RPMI7951 (cell line): ENCODE data around the gene GSTM4. TPM values are rescaled to one million over a fixed set of nuclear protein-coding genes. Genes with fewer than 3 reads are reported as not detected.
"Not testable (repeated sequence)": the region's sequence is repeated elsewhere in the genome, so short reads cannot be mapped to it uniquely, and the experiment has no call there.

ENCODE experiments used
- DNase-seq: peaks from one replicate; pipeline ENCODE4 v3.0.0-alpha.2; 2012; ENCODE audit warnings: low read depth
- total RNA-seq: library from RNA; depleted of rRNA; stranded (reverse); fragments of >200 nt; shearing (Covaris generic); gene quantifications from 2 replicates; pipeline ENCODE4 v1.2.3, GENCODE V29; 2014

Gene GSTM4
- total RNA-seq, 1 experiment from 2014 or later: 30.6 TPM

GRCh38 chr1:109637446-109637845, 18.5 kb upstream of the GSTM4 start:
- DNase-seq: no peak

GRCh38 chr1:109639063-109639840, 16.6 kb upstream of the GSTM4 start:
- DNase-seq: no peak

- DNase-seq: no peak
These were observed 16.1 kb upstream of the GSTM4 start for GRCh38 chr1:109639841-109640184.

GRCh38 chr1:109640285-109640865, 15.5 kb upstream of the GSTM4 start:
- DNase-seq: peak; percentile 58

GRCh38 chr1:109641078-109641740, 14.7 kb upstream of the GSTM4 start:
- no peak for DNase-seq

GRCh38 chr1:109641861-109642260, 14.0 kb upstream of the GSTM4 start:
- DNase-seq: no peak

GRCh38 chr1:109642626-109643025, 13.3 kb upstream of the GSTM4 start:
- no peak for DNase-seq

GRCh38 chr1:109643385-109644230, 12.3 kb upstream of the GSTM4 start:
- peak; percentile 65 for DNase-seq

- DNase-seq: peak; percentile 54
These were observed 11.2 kb upstream of the GSTM4 start for GRCh38 chr1:109644670-109645069.

GRCh38 chr1:109649491-109649914, 6.4 kb upstream of the GSTM4 start:
- DNase-seq: peak; percentile 67

- DNase-seq: no peak
These were observed 5.3 kb upstream of the GSTM4 start for GRCh38 chr1:109650609-109651008.

GRCh38 chr1:109652402-109652801, 3.5 kb upstream of the GSTM4 start:
- no peak for DNase-seq

GRCh38 chr1:109653306-109653705, 2.6 kb upstream of the GSTM4 start:
- no peak for DNase-seq

- DNase-seq: no peak
These were observed 1.4 kb upstream of the GSTM4 start for GRCh38 chr1:109654519-109654918.

- DNase-seq: no peak
These were observed 1.5 kb downstream of the GSTM4 start for GRCh38 chr1:109657395-109657794.

- DNase-seq: no peak
These were observed 2.1 kb downstream of the GSTM4 start for GRCh38 chr1:109657970-109658369.

- no peak for DNase-seq
These were observed 2.7 kb downstream of the GSTM4 start for GRCh38 chr1:109658533-109659042.

- DNase-seq: no peak
These were observed 3.2 kb downstream of the GSTM4 start for GRCh38 chr1:109659145-109659544.

- DNase-seq: no peak
These were observed 4.2 kb downstream of the GSTM4 start for GRCh38 chr1:109659997-109660690.

GRCh38 chr1:109660691-109661026, 4.8 kb downstream of the GSTM4 start:
- not testable (repeated sequence) for DNase-seq

- no peak for DNase-seq
These were observed 5.5 kb downstream of the GSTM4 start for GRCh38 chr1:109661391-109661790.
